ENCODE results near the gene KCTD17. TPM values are rescaled to one million over a fixed set of nuclear protein-coding genes. Genes with fewer than 3 reads are reported as not detected.

KCTD17 gene
- total RNA-seq, 1 donor from 2014 or later = 39.6 TPM

GRCh38 chr22:37064553-37064952 is 13.0 kb downstream of the KCTD17 start:
- Mint-ChIP-seq H3K27me3 (ENCODE audit: unreplicated experiment) (peaks cover 14% of the 10 kb centered on the region), H3K4me1 (ENCODE audit: unreplicated experiment) (no peaks in the 10 kb centered on the region), H3K36me3 (ENCODE audit: unreplicated experiment) (no peaks in the 10 kb centered on the region), H3K27ac (ENCODE audit: unreplicated experiment) (no peak overlapping the region), H3K9me3 (ENCODE audit: unreplicated experiment) (no peaks in the 10 kb centered on the region), H3K4me3 (ENCODE audit: unreplicated experiment) (no peak overlapping the region)
- DNase-seq (ENCODE audit: extremely low spot score, unreplicated experiment) = no peak
- no peak for TF ChIP-seq CTCF (IDR thresholded peaks at IDR 0.05)

- Mint-ChIP-seq H3K4me3 (ENCODE audit: unreplicated experiment) (no peak overlapping the region), H3K9me3 (ENCODE audit: unreplicated experiment) (no peaks in the 10 kb centered on the region), H3K4me1 (ENCODE audit: unreplicated experiment) (no peaks in the 10 kb centered on the region), H3K27ac (ENCODE audit: unreplicated experiment) (no peak overlapping the region), H3K36me3 (ENCODE audit: unreplicated experiment) (no peaks in the 10 kb centered on the region), H3K27me3 (ENCODE audit: unreplicated experiment) (peaks cover 14% of the 10 kb centered on the region)
- DNase-seq (ENCODE audit: extremely low spot score, unreplicated experiment) = no peak
- TF ChIP-seq CTCF (IDR thresholded peaks at IDR 0.05) = no peak
Observed at GRCh38 chr22:37065180-37065579, 13.6 kb downstream of the KCTD17 start.

GRCh38 chr22:37065961-37066360 is 14.4 kb downstream of the KCTD17 start:
- Mint-ChIP-seq H3K27ac (ENCODE audit: unreplicated experiment) (no peak overlapping the region), H3K27me3 (ENCODE audit: unreplicated experiment) (peaks cover 14% of the 10 kb centered on the region), H3K4me1 (ENCODE audit: unreplicated experiment) (no peaks in the 10 kb centered on the region), H3K9me3 (ENCODE audit: unreplicated experiment) (no peaks in the 10 kb centered on the region), H3K36me3 (ENCODE audit: unreplicated experiment) (no peaks in the 10 kb centered on the region), H3K4me3 (ENCODE audit: unreplicated experiment) (no peak overlapping the region)
- no peak for TF ChIP-seq CTCF (IDR thresholded peaks at IDR 0.05)
- DNase-seq (ENCODE audit: extremely low spot score, unreplicated experiment) = no peak

GRCh38 chr22:37067428-37067827 is 15.9 kb downstream of the KCTD17 start:
- Mint-ChIP-seq H3K27ac (ENCODE audit: unreplicated experiment) (no peak overlapping the region), H3K36me3 (ENCODE audit: unreplicated experiment) (no peaks in the 10 kb centered on the region), H3K27me3 (ENCODE audit: unreplicated experiment) (peaks cover 14% of the 10 kb centered on the region), H3K4me3 (ENCODE audit: unreplicated experiment) (no peak overlapping the region), H3K4me1 (ENCODE audit: unreplicated experiment) (no peaks in the 10 kb centered on the region), H3K9me3 (ENCODE audit: unreplicated experiment) (no peaks in the 10 kb centered on the region)
- TF ChIP-seq CTCF (IDR thresholded peaks at IDR 0.05) = no peak
- no peak for DNase-seq (ENCODE audit: extremely low spot score, unreplicated experiment)

- Mint-ChIP-seq H3K27me3 (ENCODE audit: unreplicated experiment) (peaks cover 14% of the 10 kb centered on the region), H3K4me3 (ENCODE audit: unreplicated experiment) (no peak overlapping the region), H3K27ac (ENCODE audit: unreplicated experiment) (no peak overlapping the region), H3K36me3 (ENCODE audit: unreplicated experiment) (no peaks in the 10 kb centered on the region), H3K9me3 (ENCODE audit: unreplicated experiment) (no peaks in the 10 kb centered on the region), H3K4me1 (ENCODE audit: unreplicated experiment) (no peaks in the 10 kb centered on the region)
- TF ChIP-seq CTCF (IDR thresholded peaks at IDR 0.05) = no peak
- DNase-seq (ENCODE audit: extremely low spot score, unreplicated experiment) = no peak
Observed at GRCh38 chr22:37068859-37069258, 17.3 kb downstream of the KCTD17 start.
